ENCODE data around the gene HNRNPF. TPM values are rescaled to one million over a fixed set of nuclear protein-coding genes. Genes with fewer than 3 reads are reported as not detected.

HNRNPF gene
- total and polyA plus RNA-seq, 4 donors = 64.5 to 150 (median 113) TPM

GRCh38 chr10:43389867-43390266, 19.1 kb downstream of the HNRNPF start (continued):
- TF ChIP-seq CTCF (IDR thresholded peaks at IDR 0.05; ENCODE audit: low read depth, low read length, missing input control) = no peak
- TF ChIP-seq JUND (IDR thresholded peaks at IDR 0.05) = no peak
- TF ChIP-seq FOXA2 (IDR thresholded peaks at IDR 0.05) = no peak
- no peak for TF ChIP-seq HNF4G (IDR thresholded peaks at IDR 0.05)

GRCh38 chr10:43387678-43388032, 21.3 kb downstream of the HNRNPF start:
- 80% methylated on average over 5 of the region's 5 CpGs for WGBS
- Histone ChIP-seq H3K36me3 (ENCODE audit: control insufficient read depth in 4 of 4, insufficient read depth in 3 of 4, low read depth in 1 of 4, low read length in 3 of 4) (peaks cover 21 to 67% (median 62%) of the 10 kb centered on the region in 4 donors), H3K9me3 (ENCODE audit: control insufficient read depth in 4 of 4, low read length in 3 of 4) (no peaks in the 10 kb centered on the region), H3K27ac (ENCODE audit: low read depth in 1 of 2, low read length in 2 of 2) (no peak overlapping the region), H3K27me3 (ENCODE audit: control insufficient read depth in 4 of 4, insufficient read depth in 4 of 4, low read length in 3 of 4) (no peaks in the 10 kb centered on the region), H3K4me1 (ENCODE audit: control insufficient read depth in 4 of 4, insufficient read depth in 4 of 4, low read length in 3 of 4) (peaks cover 0 to 12% (median 4%) of the 10 kb centered on the region in 4 donors), H3K4me3 (ENCODE audit: low read depth in 1 of 3, low read length in 3 of 3) (no peak overlapping the region), H3K9ac (ENCODE audit: low read depth in 1 of 2, low read length in 2 of 2) (no peak overlapping the region)
- TF ChIP-seq CTCF (IDR thresholded peaks at IDR 0.05; ENCODE audit: low read depth, low read length, missing input control) = no peak
- no peak for TF ChIP-seq EGR1 (IDR thresholded peaks at IDR 0.05; ENCODE audit: low read depth in 2 of 2)
- DNase-seq (ENCODE audit: low spot score) = no peak

GRCh38 chr10:43386981-43387677, 21.9 kb downstream of the HNRNPF start:
- Histone ChIP-seq H3K4me1 (ENCODE audit: control insufficient read depth in 4 of 4, insufficient read depth in 4 of 4, low read length in 3 of 4) (peaks cover 0 to 9% (median 3%) of the 10 kb centered on the region in 4 donors), H3K27me3 (ENCODE audit: control insufficient read depth in 4 of 4, insufficient read depth in 4 of 4, low read length in 3 of 4) (no peaks in the 10 kb centered on the region), H3K27ac (ENCODE audit: low read depth in 1 of 2, low read length in 2 of 2) (no peak overlapping the region), H3K36me3 (ENCODE audit: control insufficient read depth in 4 of 4, insufficient read depth in 3 of 4, low read depth in 1 of 4, low read length in 3 of 4) (peaks cover 21 to 63% (median 59%) of the 10 kb centered on the region in 4 donors), H3K4me3 (ENCODE audit: low read depth in 1 of 3, low read length in 3 of 3) (no peak overlapping the region), H3K9ac (ENCODE audit: low read depth in 1 of 2, low read length in 2 of 2) (no peak overlapping the region), H3K9me3 (ENCODE audit: control insufficient read depth in 4 of 4, low read length in 3 of 4) (no peaks in the 10 kb centered on the region)
- no peak for DNase-seq (ENCODE audit: low spot score)
- WGBS = 96% methylated on average over 29 of the region's 29 CpGs
- no peak for TF ChIP-seq NR2F2 (IDR thresholded peaks at IDR 0.05)
- TF ChIP-seq ATF3 (IDR thresholded peaks at IDR 0.05) = no peak
- TF ChIP-seq RAD21 (IDR thresholded peaks at IDR 0.05) = no peak
- TF ChIP-seq CTCF (IDR thresholded peaks at IDR 0.05; ENCODE audit: low read depth, low read length, missing input control) = no peak
- no peak for TF ChIP-seq JUND (IDR thresholded peaks at IDR 0.05)
- no peak for TF ChIP-seq YY1 (IDR thresholded peaks at IDR 0.05)
- TF ChIP-seq REST (IDR thresholded peaks at IDR 0.05) = no peak
- no peak for TF ChIP-seq RXRA (IDR thresholded peaks at IDR 0.05)
- no peak for TF ChIP-seq SP1 (IDR thresholded peaks at IDR 0.05)
- TF ChIP-seq GABPA (IDR thresholded peaks at IDR 0.05 in 1 of 2, conservative IDR thresholded peaks at IDR 0.05 in 1 of 2) = no peak
- no peak for TF ChIP-seq ZBTB33 (IDR thresholded peaks at IDR 0.05)
- no peak for TF ChIP-seq MAX (IDR thresholded peaks at IDR 0.05)
- TF ChIP-seq EGR1 (IDR thresholded peaks at IDR 0.05; ENCODE audit: low read depth in 2 of 2) = no peak
- no peak for TF ChIP-seq TAF1 (conservative IDR thresholded peaks at IDR 0.05)
- no peak for TF ChIP-seq HNF4G (IDR thresholded peaks at IDR 0.05)
- TF ChIP-seq FOXA2 (IDR thresholded peaks at IDR 0.05) = no peak
